ENCODE measurements around the gene GPC5. TPM values are rescaled to one million over a fixed set of nuclear protein-coding genes. Genes with fewer than 3 reads are reported as not detected.

GPC5 gene
- total RNA-seq, 1 experiment from 2014 or later = 0.15 TPM

DNA sequence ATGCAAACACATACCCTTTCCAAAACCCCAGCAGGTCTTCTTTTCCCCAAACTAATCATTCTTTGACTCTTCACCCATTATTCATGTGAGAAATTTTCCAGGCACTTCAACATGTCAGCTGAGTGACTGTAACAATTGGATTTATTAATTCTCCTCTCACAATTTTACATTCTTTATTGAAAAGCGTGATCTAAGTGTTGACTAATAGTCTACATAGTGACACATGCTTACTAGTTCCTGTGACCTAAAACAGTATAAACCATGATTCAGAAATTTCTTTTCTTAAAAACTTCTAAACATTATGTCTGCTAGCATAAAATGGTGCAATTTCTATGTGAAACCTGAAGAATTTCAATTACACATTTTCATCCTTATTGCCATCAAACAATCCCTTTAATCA, 532.3 kb downstream of the GPC5 start:
- Histone ChIP-seq H3K9ac (ENCODE audit: extremely low read depth, insufficient read length, low read length) (no peak overlapping the region), H3K4me1 (ENCODE audit: insufficient read depth, low read length) (no peaks in the 10 kb centered on the region), H4K8ac (replicated peaks; ENCODE audit: insufficient read length, low read depth, low read length) (no peak overlapping the region), H3K27ac (ENCODE audit: insufficient read length, low read depth, low read length) (no peak overlapping the region), H3K18ac (ENCODE audit: insufficient read length, low read depth, low read length) (no peak overlapping the region), H3K9me3 (ENCODE audit: control insufficient read depth, low read depth, low read length) (no peaks in the 10 kb centered on the region), H3K27me3 (ENCODE audit: insufficient read depth, low read length) (no peaks in the 10 kb centered on the region), H3K79me1 (ENCODE audit: insufficient read depth, low read depth, low read length, poor library complexity, severe bottlenecking) (no peaks in the 10 kb centered on the region), H3K4me2 (ENCODE audit: insufficient read depth, insufficient read length, low read length) (no peak overlapping the region), H3K79me2 (ENCODE audit: insufficient read depth, low read length) (no peaks in the 10 kb centered on the region), H4K91ac (ENCODE audit: insufficient read length, low read depth, low read length) (no peak overlapping the region), H2BK120ac (ENCODE audit: low read depth, low read length, poor library complexity, severe bottlenecking) (no peak overlapping the region), H2BK15ac (ENCODE audit: low read depth, low read length) (no peak overlapping the region), H4K20me1 (ENCODE audit: control insufficient read depth, insufficient read depth, insufficient read length) (no peaks in the 10 kb centered on the region), H2BK20ac (ENCODE audit: low read depth, low read length, poor library complexity, severe bottlenecking) (no peak overlapping the region), H2BK5ac (ENCODE audit: insufficient read length, low read length) (no peak overlapping the region), H3K4ac (ENCODE audit: low read depth, low read length) (no peak overlapping the region), H3K23ac (ENCODE audit: insufficient read length, low read depth, low read length) (no peak overlapping the region), H3T11ph (ENCODE audit: low read length) (no peak overlapping the region), H2AK5ac (ENCODE audit: insufficient read length, low read length) (no peak overlapping the region), H2AFZ (ENCODE audit: low read length) (no peak overlapping the region), H4K5ac (ENCODE audit: insufficient read length, low read depth, low read length) (no peak overlapping the region), H3K14ac (ENCODE audit: insufficient read depth, low read length) (no peak overlapping the region), H3K23me2 (ENCODE audit: insufficient read length, low read depth, low read length, poor library complexity, severe bottlenecking) (no peaks in the 10 kb centered on the region), H3K56ac (ENCODE audit: insufficient read length, low read depth, low read length) (no peak overlapping the region), H2BK12ac (ENCODE audit: insufficient read length, low read depth, low read length) (no peak overlapping the region)
- TF ChIP-seq, protein P1, sequence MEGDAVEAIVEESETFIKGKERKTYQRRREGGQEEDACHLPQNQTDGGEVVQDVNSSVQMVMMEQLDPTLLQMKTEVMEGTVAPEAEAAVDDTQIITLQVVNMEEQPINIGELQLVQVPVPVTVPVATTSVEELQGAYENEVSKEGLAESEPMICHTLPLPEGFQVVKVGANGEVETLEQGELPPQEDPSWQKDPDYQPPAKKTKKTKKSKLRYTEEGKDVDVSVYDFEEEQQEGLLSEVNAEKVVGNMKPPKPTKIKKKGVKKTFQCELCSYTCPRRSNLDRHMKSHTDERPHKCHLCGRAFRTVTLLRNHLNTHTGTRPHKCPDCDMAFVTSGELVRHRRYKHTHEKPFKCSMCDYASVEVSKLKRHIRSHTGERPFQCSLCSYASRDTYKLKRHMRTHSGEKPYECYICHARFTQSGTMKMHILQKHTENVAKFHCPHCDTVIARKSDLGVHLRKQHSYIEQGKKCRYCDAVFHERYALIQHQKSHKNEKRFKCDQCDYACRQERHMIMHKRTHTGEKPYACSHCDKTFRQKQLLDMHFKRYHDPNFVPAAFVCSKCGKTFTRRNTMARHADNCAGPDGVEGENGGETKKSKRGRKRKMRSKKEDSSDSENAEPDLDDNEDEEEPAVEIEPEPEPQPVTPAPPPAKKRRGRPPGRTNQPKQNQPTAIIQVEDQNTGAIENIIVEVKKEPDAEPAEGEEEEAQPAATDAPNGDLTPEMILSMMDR (conservative IDR thresholded peaks at IDR 0.05) = no peak
- Mint-ChIP-seq H3K36me3 (ENCODE audit: insufficient read depth in 1 of 3, low read depth in 3 of 3) (no peaks in the 10 kb centered on the region), H3K9me3 (no peaks in the 10 kb centered on the region), H3K4me1 (no peaks in the 10 kb centered on the region), H3K27ac (no peak overlapping the region), H3K27me3 (ENCODE audit: low read depth) (no peaks in the 10 kb centered on the region), H3K4me3 (no peak overlapping the region)
- no peak for DNase-seq
- WGBS (ENCODE audit: extremely low coverage, insufficient read length, low lambda C conversion rate) = no CpG with 5 or more reads among the region's 1 CpG

Data from H9 (cell line).